Hepatocyte (in vitro differentiated cells): Measurements from ENCODE around the gene UBE3C. TPM values are rescaled to one million over a fixed set of nuclear protein-coding genes. Genes with fewer than 3 reads are reported as not detected.

Experiments
- DNase-seq: peaks from one replicate; pipeline ENCODE4 v3.0.0-alpha.2; 2016; ENCODE audit warnings: low spot score
- H2AFZ ChIP-seq: fragments of 200-600 bp; sonication (generic); 2 replicates; pipeline ENCODE4 v1.6.0; 2016; ENCODE audit warnings: antibody characterized with exemption, mild to moderate bottlenecking
- H3K27ac ChIP-seq: fragments of 200-600 bp; sonication (generic); 2 replicates; pipeline ENCODE4 v1.5.1; 2016; ENCODE audit warnings: mild to moderate bottlenecking
- H3K27me3 ChIP-seq: fragments of 200-600 bp; sonication (generic); 2 replicates; pipeline ENCODE4 v1.6.1; 2016
- H3K36me3 ChIP-seq: fragments of 200-600 bp; sonication (generic); replicated peaks from 2 replicates; pipeline ENCODE4 v1.5.1; 2016; ENCODE audit warnings: low read depth; ENCODE audit not compliant: insufficient read depth
- H3K4me1 ChIP-seq: fragments of 200-600 bp; sonication (generic); 2 replicates; pipeline ENCODE4 v1.5.1; 2016; ENCODE audit warnings: mild to moderate bottlenecking, moderate library complexity; ENCODE audit not compliant: insufficient read depth
- H3K4me2 ChIP-seq: fragments of 200-600 bp; sonication (generic); 2 replicates; pipeline ENCODE4 v1.6.0; 2016
- H3K4me3 ChIP-seq: fragments of 200-600 bp; sonication (generic); 2 replicates; pipeline ENCODE4 v1.5.1; 2016; ENCODE audit warnings: mild to moderate bottlenecking
- H3K79me2 ChIP-seq: fragments of 200-600 bp; sonication (generic); 2 replicates; pipeline ENCODE4 v1.6.0; 2017; ENCODE audit warnings: mild to moderate bottlenecking
- H3K9me2 ChIP-seq: fragments of 200-600 bp; sonication (generic); replicated peaks from 2 replicates; pipeline ENCODE4 v1.6.0; 2017; ENCODE audit warnings: mild to moderate bottlenecking; ENCODE audit not compliant: insufficient read depth
- H3K9me3 ChIP-seq: fragments of 200-600 bp; sonication (generic); 2 replicates; pipeline ENCODE4 v1.5.1; 2016; ENCODE audit warnings: low read depth, mild to moderate bottlenecking
- H4K20me1 ChIP-seq: fragments of 200-600 bp; sonication (generic); 2 replicates; pipeline ENCODE4 v1.6.0; 2016; ENCODE audit warnings: mild to moderate bottlenecking; ENCODE audit not compliant: insufficient read depth, poor library complexity, severe bottlenecking
- EZH2 ChIP-seq: fragments of 200-600 bp; sonication (generic); IDR thresholded peaks from 2 replicates; pipeline ENCODE4 v1.6.1; 2016; ENCODE audit warnings: antibody characterized with exemption, mild to moderate bottlenecking, borderline replicate concordance
- EZH2phosphoT487 ChIP-seq: fragments of 200-600 bp; sonication (generic); IDR thresholded peaks from one replicate; pipeline ENCODE4 v1.6.1; 2018; ENCODE audit warnings: antibody characterized with exemption, mild to moderate bottlenecking, low read depth, moderate library complexity; ENCODE audit not compliant: unreplicated experiment, severe bottlenecking
- WGBS: methylation state at CpG from one replicate; pipeline ENCODE4 v1.1.6; 2016; ENCODE audit warnings: low lambda C conversion rate; ENCODE audit errors: missing lambda C conversion rate; 5-methylcytosine and 5-hydroxymethylcytosine counted together
- polyA plus RNA-seq: library from polyadenylated mRNA; unstranded; fragments of >200 nt; fragmentation: Nextera tagmentation; extraction: Ambion mirVana; gene quantifications from 2 replicates; pipeline ENCODE4 v1.2.1, GENCODE V29; 2016
- small RNA-seq: library from RNA; depleted of rRNA; stranded (forward); fragments of <200 nt; gene quantifications from one replicate; pipeline ENCODE3, GENCODE V24; 2014
- total RNA-seq: library from RNA; depleted of rRNA; stranded (reverse); fragments of >200 nt; gene quantifications from 2 replicates; pipeline ENCODE4 v1.2.3, GENCODE V29; 2014
- TF ChIP-seq, protein P1 (sequence below): fragments of 200-600 bp; sonication (generic); IDR thresholded peaks from 2 replicates; pipeline ENCODE4 v1.5.1; 2016; ENCODE audit warnings: antibody characterized with exemption, mild to moderate bottlenecking; ENCODE audit not compliant: poor library complexity

The UBE3C gene
- total and polyA plus RNA-seq, 2 experiments from 2014 or later = 24.6 to 72.6 TPM

DNA sequence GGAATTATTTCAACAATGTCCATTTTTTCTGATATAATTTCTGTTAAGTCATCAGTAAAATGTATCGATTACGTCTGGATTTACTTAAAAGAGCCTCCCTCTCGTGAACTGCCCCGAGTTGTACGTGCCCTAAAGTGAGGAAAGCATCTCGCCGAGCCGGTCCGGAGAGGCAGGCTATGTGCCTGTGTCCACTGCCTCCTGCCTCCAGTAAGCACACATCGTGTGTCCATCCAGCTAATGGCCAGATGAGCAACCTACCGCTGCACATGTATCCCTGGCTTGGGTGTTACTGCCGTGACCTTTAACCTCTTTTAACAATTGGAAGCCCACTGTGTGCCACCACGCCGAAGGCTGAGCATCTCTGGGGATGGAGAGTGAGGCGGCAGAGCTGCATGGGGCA is 174.9 kb downstream of the UBE3C start:
- H3K4me2 ChIP-seq = no peak overlapping the region
- TF ChIP-seq, protein P1, sequence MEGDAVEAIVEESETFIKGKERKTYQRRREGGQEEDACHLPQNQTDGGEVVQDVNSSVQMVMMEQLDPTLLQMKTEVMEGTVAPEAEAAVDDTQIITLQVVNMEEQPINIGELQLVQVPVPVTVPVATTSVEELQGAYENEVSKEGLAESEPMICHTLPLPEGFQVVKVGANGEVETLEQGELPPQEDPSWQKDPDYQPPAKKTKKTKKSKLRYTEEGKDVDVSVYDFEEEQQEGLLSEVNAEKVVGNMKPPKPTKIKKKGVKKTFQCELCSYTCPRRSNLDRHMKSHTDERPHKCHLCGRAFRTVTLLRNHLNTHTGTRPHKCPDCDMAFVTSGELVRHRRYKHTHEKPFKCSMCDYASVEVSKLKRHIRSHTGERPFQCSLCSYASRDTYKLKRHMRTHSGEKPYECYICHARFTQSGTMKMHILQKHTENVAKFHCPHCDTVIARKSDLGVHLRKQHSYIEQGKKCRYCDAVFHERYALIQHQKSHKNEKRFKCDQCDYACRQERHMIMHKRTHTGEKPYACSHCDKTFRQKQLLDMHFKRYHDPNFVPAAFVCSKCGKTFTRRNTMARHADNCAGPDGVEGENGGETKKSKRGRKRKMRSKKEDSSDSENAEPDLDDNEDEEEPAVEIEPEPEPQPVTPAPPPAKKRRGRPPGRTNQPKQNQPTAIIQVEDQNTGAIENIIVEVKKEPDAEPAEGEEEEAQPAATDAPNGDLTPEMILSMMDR = no peak
- TF ChIP-seq EZH2phosphoT487 = no peak
- no peak for TF ChIP-seq EZH2
- no peaks in the 10 kb centered on the region for H3K36me3 ChIP-seq
- no peak overlapping the region for H2AFZ ChIP-seq
- no peaks in the 10 kb centered on the region for H3K9me3 ChIP-seq
- no peaks in the 10 kb centered on the region for H3K4me1 ChIP-seq
- no peaks in the 10 kb centered on the region for H3K9me2 ChIP-seq
- no peaks in the 10 kb centered on the region for H3K27me3 ChIP-seq
- 95% methylated on average over 15 of the region's 15 CpGs for WGBS
- no peak overlapping the region for H3K4me3 ChIP-seq
- DNase-seq = no peak
- H4K20me1 ChIP-seq = no peaks in the 10 kb centered on the region
- H3K27ac ChIP-seq = no peak overlapping the region
- no peaks in the 10 kb centered on the region for H3K79me2 ChIP-seq

DNA sequence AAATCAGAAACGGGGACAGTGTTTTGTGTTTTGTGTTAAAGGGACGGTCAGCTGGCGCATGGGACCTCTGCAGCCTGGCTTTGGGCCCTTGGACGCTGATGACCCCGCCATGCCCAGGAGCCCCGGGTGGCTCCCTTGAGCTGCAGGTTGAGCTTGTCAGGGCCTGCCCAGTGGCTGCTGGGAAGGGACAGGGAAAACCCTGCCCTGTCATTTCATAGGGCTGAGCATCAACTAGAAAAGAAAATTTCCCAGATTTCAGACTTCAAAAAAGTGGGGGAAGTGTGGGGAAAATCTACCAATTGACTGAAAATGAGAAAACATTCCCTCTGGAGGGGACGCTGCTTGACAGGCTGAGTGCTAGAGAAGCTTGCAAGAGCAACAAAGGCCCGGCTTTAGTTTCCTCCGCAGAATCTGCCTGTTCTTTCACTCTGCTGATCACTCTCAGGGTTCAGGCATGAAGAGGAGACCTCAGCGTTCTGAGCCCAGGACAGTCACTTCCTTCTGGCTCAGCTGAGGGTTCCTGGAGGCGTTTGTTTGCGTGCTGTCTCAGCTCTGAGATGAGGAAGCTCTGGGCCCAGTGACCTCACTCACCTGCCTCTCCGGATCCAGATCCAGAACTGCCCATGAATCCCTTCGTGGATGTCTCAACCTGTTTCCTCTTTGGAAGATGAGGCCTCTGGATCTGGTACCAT is 179.4 kb downstream of the UBE3C start:
- TF ChIP-seq EZH2phosphoT487 (no peak), EZH2 (no peak)
- TF ChIP-seq, protein P1 = no peak
- 73% methylated on average over 14 of the region's 14 CpGs for WGBS
- H3K4me2 ChIP-seq = no peak overlapping the region
- no peaks in the 10 kb centered on the region for H3K36me3 ChIP-seq
- no peak overlapping the region for H2AFZ ChIP-seq
- H3K9me3 ChIP-seq = no peaks in the 10 kb centered on the region
- H3K79me2 ChIP-seq = no peaks in the 10 kb centered on the region
- no peak for DNase-seq
- H4K20me1 ChIP-seq = no peaks in the 10 kb centered on the region
- H3K27me3 ChIP-seq = no peaks in the 10 kb centered on the region
- H3K4me1 ChIP-seq = no peaks in the 10 kb centered on the region
- H3K9me2 ChIP-seq = no peaks in the 10 kb centered on the region
- no peak overlapping the region for H3K27ac ChIP-seq
- H3K4me3 ChIP-seq = no peak overlapping the region

Small RNA genes within 50 kb of the gene (small RNA-seq; reads per million reads assigned to genes)
- gene AC004975.1 = not detected

Other genes with a start within 250 kb of the UBE3C start
- gene LMBR1, start 245.7 kb upstream of the UBE3C start, total RNA-seq = 51.8 and 53.1 TPM in 2 replicates
- gene LMBR1, start 245.7 kb upstream of the UBE3C start, polyA plus RNA-seq = 31.1 and 37.2 TPM in 2 replicates
- 9.7 and 13.1 TPM in 2 replicates for gene NOM1, start 189.2 kb upstream of the UBE3C start, total RNA-seq
- 9.0 and 14.0 TPM in 2 replicates for gene NOM1, start 189.2 kb upstream of the UBE3C start, polyA plus RNA-seq
- gene MNX1, start 128.3 kb upstream of the UBE3C start, total RNA-seq = 2.3 and 2.8 TPM in 2 replicates
- gene MNX1, start 128.3 kb upstream of the UBE3C start, polyA plus RNA-seq = 1.4 and 3.1 TPM in 2 replicates
- gene DNAJB6, start 198.1 kb downstream of the UBE3C start, total RNA-seq = 92.2 and 118 TPM in 2 replicates
- gene DNAJB6, start 198.1 kb downstream of the UBE3C start, polyA plus RNA-seq = 106 and 110 TPM in 2 replicates